ENCODE results near the gene SRF.

GRCh38 chr6:43205849-43206248 lies 34.8 kb downstream of the SRF start:
- TF ChIP-seq, protein P1, sequence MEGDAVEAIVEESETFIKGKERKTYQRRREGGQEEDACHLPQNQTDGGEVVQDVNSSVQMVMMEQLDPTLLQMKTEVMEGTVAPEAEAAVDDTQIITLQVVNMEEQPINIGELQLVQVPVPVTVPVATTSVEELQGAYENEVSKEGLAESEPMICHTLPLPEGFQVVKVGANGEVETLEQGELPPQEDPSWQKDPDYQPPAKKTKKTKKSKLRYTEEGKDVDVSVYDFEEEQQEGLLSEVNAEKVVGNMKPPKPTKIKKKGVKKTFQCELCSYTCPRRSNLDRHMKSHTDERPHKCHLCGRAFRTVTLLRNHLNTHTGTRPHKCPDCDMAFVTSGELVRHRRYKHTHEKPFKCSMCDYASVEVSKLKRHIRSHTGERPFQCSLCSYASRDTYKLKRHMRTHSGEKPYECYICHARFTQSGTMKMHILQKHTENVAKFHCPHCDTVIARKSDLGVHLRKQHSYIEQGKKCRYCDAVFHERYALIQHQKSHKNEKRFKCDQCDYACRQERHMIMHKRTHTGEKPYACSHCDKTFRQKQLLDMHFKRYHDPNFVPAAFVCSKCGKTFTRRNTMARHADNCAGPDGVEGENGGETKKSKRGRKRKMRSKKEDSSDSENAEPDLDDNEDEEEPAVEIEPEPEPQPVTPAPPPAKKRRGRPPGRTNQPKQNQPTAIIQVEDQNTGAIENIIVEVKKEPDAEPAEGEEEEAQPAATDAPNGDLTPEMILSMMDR (IDR thresholded peaks at IDR 0.05): no peak
- no peak for TF ChIP-seq POLR2A (IDR thresholded peaks at IDR 0.05)

Data from body of pancreas (tissue), 4 donors.